Daoy (cell line): ENCODE results near the gene RBP4. TPM values are rescaled to one million over a fixed set of nuclear protein-coding genes. Genes with fewer than 3 reads are reported as not detected.
A peak's percentile ranks its signal among the peaks of the same experiment; 100 is the strongest.

Experiments
- DNase-seq: peaks from one replicate; pipeline ENCODE4 v3.0.0-alpha.2; 2015; ENCODE audit warnings: low read depth
- total RNA-seq: library from RNA; depleted of rRNA; stranded (reverse); fragments of >200 nt; shearing (Covaris generic); gene quantifications from 2 replicates; pipeline ENCODE4 v1.2.3, GENCODE V29; 2014

Gene RBP4
- total RNA-seq, 1 experiment from 2014 or later, result not detected

DNA sequence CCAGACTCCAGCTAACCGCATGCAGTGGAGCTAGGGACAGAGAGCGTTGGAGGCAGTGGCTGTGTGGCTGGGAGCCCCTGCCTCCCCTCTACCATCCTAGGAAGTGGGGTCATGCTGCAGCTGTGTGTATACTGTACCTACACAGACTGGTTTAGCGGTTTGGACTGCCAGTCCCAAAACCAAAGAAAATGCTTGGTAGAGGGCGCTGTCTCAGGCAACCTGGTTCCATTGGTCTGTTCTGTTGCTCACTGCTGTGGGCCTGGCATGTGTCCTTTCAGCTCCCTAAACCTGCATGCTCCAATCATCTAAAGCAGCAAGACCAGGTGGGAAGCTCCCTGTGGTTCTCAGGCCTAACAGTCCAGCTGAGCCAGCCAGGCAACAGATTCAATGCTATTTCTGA, 4.5 kb downstream of the RBP4 start:
- DNase-seq, result no peak

- DNase-seq, result peak; percentile 11
Measured at GRCh38 chr10:93595378-93596161, 5.5 kb downstream of the RBP4 start.

- no peak for DNase-seq
Measured at GRCh38 chr10:93594518-93594917, 6.5 kb downstream of the RBP4 start.

DNA sequence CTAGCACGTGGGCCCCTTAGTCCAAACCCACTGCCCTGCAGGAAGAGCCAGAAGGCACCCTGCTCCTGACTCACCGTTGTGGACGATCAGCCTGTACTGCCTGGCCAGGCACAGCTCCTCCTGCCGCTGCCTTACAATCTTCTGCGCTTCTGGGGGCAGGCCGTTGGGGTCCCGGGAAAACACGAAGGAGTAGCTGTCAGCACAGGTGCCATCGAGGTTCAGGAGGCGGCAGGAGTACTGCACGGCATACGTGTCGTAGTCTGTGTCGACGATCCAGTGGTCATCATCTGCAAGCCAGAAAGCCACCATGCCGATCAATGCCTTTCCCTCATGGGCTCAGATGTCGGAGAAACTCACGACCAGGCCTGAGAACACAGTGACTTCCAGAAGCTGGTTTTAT, 7.3 kb downstream of the RBP4 start:
- DNase-seq, result no peak

GRCh38 chr10:93593254-93593653, 7.8 kb downstream of the RBP4 start:
- no peak for DNase-seq

DNA sequence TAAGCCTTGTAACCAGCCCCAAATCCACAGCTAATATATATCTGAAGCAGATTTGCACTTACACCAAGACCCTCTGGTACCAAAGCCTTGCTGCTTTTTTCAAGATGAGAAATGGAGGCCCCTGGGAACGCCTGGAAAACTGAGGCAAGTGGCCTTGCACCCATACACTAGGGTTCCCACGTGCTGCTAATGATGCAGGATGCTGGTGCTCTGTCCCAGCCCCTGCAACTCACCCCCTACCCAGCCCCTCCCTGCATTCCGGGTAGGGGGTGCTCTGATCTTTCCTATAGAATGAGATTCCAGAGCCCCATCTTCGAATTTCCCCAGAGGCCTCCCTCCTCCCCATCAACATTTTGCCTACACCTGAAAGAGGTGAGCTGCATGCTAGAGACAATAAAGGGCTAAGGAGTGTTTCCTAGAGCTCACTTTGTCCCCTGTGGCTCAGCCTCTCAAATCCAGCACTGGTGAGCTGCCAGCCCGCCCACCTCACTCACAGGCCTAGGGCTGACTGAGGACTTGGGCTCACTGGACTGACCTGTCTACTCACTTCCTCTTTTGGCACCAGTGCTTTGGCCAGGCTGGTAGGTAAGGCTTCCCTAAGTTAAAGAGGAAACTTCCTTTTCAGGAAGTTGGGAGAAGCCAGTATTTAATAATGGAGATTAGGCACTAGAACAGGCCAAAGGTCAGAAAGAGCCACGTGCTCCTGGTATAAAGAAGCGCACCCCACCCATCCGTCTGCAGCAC, 9.8 kb downstream of the RBP4 start:
- no peak for DNase-seq

DNA sequence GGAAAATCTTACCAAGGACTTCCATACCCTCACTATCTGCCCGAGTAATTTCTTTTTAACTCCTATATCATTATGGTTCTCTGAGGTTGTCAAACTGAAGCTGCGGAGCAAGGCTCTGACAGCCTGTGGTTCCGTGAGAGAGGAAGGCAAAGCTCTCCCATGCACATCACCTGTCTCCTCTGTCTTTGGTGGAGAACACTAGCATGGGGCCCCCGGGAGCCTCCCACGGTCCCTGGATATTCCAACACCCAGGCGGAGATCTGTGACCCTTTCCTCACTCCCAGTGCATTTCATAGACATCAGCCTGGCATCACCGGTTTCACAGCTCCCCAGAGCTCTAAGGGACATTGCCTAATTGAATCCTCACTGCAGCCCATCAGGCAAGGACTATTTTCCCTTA, 10.4 kb downstream of the RBP4 start:
- no peak for DNase-seq

GRCh38 chr10:93589648-93590562, 11.1 kb downstream of the RBP4 start:
- no peak for DNase-seq

DNA sequence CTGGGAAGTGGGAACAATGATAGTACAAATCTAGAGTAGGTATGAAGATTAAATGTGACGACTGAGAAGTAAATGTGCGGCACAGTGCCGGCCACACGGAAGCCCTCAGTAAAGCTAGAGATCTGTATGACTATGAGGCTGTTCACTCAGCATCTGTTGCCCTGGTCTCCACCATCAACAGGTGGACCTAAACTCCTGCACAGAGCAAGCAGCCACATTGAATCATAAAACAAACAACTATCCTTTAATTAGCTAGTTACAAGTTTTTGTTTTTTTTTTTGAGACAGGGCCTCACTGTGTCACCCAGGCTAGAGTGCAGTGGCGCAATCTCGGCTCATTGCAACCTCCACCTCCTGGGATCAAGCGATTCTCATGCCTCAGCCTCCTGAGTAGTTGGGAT, 16.6 kb downstream of the RBP4 start:
- DNase-seq, result no peak

GRCh38 chr10:93580828-93581227, 20.2 kb downstream of the RBP4 start:
- peak; percentile 23 for DNase-seq

DNA sequence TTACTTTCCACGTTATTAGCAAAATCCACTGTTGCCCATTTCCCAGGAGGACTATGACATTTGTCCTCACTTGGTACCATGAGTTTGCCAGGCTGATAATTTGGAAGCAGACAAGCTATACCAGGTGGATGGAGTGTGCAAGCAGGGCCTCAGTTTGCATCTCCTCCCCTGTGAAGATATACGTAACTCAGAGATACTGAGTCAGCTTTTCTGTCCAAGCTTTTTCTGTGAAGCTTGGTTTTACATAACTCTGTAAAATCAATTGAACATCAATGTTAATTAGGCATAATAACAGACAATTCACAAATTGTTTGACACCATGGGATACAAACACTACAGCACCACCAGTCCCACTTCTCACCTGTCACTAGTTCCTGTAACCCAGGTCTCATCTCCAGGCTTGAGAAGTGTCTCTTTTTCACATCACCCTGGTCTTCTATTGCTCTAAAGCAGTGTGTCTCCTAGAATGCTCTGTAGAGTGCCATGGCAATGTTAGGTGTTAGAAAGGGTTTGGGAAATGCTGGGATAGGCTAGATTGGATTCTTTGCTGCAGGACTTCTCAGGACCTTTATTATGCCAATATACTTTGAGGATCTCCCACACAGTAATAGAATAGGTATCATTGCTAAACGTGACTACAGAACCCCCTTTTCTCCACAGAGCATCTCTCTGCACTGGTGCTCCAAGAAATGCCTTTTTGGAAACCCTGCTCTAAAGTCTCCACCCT, 20.9 kb downstream of the RBP4 start:
- no peak for DNase-seq

DNA sequence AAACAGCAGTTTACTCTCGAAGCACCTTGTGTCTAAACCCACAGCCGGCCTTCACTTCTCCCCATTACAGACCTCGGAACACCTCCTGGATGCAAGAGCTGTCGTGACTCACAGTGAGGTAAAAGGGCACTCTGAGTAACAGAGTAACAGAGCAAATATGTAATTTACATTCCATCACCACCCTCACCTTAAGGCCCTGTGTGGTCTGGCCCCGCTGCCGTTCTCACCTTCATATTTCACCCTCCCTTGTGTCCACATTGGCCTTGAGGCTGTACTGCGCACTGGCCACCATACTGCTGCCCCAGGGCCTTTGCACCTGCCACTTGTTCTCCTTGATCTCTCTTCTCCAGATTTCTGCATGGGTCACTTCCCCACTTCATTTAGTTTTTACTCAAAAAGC, 21.9 kb downstream of the RBP4 start:
- DNase-seq, result peak; percentile 58

GRCh38 chr10:93577565-93577964, 23.5 kb downstream of the RBP4 start:
- DNase-seq, result no peak

DNA sequence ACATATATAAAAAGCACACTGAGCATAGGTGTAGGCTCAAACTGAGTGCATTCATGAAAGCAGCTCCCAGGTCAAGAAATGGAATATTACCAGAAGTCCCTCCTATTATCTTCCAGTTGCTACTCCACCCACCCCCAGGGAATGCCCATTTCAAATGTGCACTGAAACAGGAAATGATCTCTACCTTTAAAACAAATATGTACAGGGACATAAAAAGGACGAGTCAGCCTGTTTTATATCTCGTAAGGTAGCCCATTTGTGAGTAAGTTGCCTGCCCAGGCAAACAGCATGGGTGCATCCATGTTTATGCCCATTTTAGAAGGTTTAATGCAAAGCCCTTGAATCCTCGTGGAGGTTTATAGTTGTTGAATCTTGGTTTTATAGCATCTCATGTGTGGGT, 24.1 kb downstream of the RBP4 start:
- DNase-seq, result no peak

DNA sequence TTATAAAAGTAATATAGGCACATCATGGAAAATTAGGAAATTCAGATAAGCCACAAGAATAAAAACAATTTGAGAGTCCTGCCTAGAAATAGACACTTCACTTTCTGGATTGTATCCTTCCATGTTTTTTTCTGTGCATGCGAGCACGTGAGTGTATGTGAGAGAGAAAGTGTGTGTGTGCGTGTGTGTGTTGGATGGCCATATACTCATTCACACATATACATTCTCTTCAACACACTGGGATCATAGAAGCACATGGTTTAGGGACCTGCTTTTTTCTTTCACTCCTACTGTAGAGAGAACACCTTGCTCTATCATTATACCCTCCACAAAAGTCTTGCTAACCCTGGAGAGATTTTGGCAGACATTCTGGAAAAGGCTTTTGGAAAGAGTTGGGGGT, 27.1 kb downstream of the RBP4 start:
- DNase-seq, result no peak

DNA sequence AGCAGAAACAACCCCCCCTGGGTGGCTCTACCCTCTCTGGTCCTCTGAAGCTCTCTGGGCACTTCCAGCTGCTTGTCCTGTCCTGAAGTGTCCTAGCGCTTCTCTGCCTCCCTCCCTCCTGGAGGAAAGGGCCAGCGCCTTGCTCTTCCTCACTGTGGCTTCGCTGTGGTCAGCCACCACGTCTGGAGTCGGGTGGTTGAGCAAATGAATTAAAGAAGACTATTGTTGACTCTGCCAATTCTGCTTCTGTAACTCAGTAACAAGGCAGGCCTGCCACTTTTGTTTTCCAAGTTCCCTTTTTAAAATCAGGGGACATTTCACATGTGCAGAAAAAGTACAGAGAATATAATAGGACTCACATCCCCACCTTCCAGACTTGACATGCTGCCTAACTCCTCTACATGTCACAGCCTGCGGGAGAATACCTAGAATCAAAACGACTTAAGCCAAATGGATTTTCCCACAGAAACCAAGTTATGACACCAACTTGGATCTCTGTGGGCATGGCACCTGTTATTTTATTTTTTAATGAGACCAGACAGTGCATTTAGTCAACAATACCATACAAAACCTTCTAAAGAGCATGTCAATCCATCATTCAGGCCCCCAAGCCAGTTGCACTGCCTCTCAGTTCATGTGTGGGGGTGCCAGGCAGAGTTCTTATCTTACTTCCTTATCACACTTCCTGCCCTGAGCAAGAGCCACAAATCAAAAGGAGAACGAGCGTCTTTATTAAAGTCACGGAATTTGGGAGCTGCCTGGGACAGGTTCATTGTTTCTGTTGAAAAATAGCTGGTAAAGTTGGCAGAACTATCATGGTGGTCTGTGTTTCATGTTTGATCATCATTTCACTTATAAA, 27.8 kb downstream of the RBP4 start:
- no peak for DNase-seq

DNA sequence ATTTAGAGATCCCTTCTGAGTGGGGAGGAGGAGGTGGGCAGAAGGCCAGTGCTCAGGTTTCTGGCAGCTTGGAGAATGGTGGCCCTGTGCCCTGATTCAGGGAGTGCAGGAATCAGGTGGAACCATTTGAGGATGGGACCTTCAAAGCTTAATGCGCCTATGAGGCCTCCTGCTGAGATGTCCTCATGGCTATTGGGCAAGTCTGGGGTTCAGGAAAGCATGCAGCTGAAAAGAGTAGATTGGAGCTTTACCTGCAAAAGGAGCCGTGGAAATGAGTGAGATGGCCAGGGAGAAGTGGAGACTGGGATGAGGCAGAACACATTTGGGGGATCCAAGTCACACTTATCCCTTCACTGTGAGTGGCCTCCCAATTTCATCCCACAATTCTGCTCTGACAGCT, 28.4 kb downstream of the RBP4 start:
- no peak for DNase-seq

- DNase-seq, result no peak
Measured at GRCh38 chr10:93570383-93570782, 30.7 kb downstream of the RBP4 start.

DNA sequence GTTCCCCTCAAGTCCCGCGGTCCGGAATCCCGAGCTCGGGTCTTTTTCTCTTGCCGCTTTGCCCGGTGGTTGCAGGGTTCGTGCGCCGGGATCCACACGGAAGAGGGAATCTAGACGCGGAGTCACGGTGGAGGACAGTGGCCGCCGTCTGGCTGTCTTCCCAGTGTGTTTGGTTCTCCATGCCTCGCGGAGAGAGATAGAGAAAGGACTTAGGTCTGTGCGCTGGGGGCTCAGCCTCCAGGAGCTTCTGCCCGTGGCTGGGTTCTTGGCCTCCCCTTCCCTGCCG, 33.0 kb downstream of the RBP4 start:
- no peak for DNase-seq

DNA sequence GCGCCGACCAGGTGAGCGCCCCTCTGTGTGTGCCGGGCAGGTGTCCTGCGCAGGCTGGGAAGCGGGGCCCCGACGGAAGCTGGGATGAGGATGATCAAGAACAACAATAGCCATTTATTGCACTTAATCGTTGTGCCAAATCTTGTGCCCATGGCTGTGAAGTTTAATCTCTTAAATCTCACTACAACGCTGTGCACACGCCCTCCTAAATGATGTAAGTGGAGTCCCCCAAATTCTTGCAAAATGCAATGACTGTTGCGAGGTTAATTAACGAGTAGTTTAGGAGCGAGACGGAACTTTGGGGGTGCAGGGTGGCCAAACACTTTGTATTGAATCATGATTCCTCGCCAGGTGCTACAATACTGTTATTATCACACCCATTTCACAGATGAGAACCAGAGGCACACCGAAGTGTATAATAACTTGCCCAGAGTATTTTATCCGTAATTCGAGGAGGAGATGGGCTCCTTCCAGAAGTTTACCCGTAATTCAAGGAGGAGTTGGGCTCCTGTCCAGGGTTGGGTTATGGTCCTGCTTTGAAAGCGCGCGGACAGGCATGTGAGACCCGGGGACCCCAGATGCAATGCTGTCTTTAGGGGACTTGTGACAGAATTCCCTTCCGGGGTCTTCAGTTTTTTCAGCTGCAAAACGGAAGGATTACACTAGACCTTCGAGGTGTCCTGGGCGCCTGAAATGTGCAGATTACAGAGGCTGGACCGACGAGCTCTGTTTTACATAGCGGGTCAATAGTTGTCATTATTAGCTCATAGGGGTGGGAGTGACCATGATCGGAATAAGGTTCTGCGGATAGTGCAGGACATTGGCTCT, 33.5 kb downstream of the RBP4 start:
- no peak for DNase-seq
